ENCODE data around the gene SOX13.

GRCh38 chr1:204029016-204029415 lies 43.9 kb upstream of the SOX13 start:
- TF ChIP-seq CTCF (IDR thresholded peaks at IDR 0.05), result no peak
- TF ChIP-seq POLR2AphosphoS5 (IDR thresholded peaks at IDR 0.05), result no peak
